ENCODE data around the gene TCF7. TPM values are rescaled to one million over a fixed set of nuclear protein-coding genes. Genes with fewer than 3 reads are reported as not detected.

TCF7 gene
- total RNA-seq, 4 donors from 2014 or later: 0.94 to 1.4 (median 1.1) TPM

DNA sequence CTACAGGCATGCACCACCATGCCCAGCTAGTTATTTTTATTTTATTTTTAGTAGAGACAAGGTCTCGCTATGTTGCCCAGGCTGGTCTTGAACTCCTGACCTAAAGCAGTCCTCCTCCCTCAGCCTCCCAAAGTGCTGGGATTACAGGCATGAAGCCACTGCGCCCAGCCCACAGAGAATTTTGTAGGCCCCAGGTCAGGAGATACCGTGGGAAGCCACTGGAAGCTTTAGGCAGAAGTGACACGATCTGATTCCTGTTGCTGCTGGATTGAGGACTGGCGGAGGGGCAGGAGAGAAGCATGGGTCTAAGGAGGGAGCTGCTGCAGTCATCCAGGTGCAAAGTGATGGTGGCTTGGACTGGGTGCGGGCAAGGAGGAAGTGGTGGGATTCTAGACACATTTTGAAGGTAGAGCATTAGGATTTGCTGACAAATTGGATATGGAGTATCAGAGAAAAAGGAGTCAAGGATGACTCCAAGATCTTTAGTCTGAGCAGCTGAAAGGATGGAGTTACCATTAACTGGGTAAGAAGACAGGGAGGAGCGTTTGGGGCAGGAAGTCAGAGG is 20.7 kb downstream of the TCF7 start:
- H3K4me3 ChIP-seq: no peak overlapping the region
- peaks cover 0 to 10% (median 0%) of the 10 kb centered on the region in 3 donors for H3K4me1 ChIP-seq
- H3K36me3 ChIP-seq: peaks cover 0 to 71% of the 10 kb centered on the region in 2 donors
- H3K9me3 ChIP-seq: no peaks in the 10 kb centered on the region
- WGBS, 2 donors (ENCODE audit: low coverage in 1 of 2): 78 to 94% methylated on average over 2 of the region's 7 CpGs
- no peak overlapping the region for H3K27ac ChIP-seq
- no peak for ATAC-seq
- H3K27me3 ChIP-seq: no peaks in the 10 kb centered on the region
- TF ChIP-seq POLR2A (IDR thresholded peaks at IDR 0.05): no peak
- no peak for TF ChIP-seq EP300 (IDR thresholded peaks at IDR 0.05)
- no peak for TF ChIP-seq CTCF (IDR thresholded peaks at IDR 0.05)
- TF ChIP-seq POLR2AphosphoS5 (IDR thresholded peaks at IDR 0.05): no peak

DNA sequence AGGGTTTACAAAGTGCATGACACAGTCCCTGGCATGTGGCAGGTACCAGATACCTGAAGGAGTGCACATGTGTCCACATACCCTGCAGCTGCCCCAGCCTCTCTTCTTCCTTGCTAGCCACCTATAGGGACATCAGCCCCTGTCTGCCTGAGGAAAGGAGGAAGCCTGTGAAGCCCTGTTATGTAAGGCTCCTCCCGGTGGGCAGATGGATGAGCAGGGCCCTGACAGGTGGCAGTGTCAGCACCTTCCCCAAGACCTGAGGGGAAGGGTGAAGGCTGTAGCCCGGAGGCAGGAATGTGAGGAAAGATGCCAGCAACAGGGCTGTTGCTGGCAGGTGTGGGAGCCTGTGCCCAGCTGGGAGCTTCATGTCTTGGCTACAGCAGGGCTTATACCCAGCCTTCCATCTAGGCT is 21.7 kb downstream of the TCF7 start:
- WGBS, 2 donors (ENCODE audit: low coverage in 1 of 2): 33% methylated on average over 1 of the region's 2 CpGs; no CpG with 5 or more reads in 1 of the 2 donors

DNA sequence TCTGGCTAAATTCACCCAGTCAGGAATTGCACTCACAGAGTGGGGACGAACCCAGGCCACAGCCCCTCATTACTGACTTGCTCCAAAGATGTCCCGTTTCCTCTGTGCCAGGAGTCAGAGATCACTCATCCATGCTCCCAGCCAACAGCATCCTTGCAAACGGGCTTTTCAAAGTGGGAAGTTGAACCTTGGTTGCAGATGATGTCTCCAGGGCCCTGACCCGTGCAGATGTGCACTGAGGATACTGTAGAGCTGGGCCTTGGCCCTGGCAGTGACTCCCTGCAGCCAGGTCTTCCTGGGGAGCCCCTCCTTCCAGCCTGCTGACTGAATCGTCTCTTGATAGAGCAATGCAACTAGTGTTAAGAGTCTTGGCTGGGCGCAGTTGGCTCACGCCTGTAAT is 22.3 kb downstream of the TCF7 start:
- Histone ChIP-seq H3K27ac (no peak overlapping the region), H3K9me3 (no peaks in the 10 kb centered on the region), H3K36me3 (peaks cover 0 to 68% of the 10 kb centered on the region in 2 donors), H3K27me3 (no peaks in the 10 kb centered on the region), H3K4me3 (no peak overlapping the region), H3K4me1 (peaks cover 0 to 26% (median 4%) of the 10 kb centered on the region in 3 donors)
- no peak for TF ChIP-seq POLR2AphosphoS5 (IDR thresholded peaks at IDR 0.05)
- no peak for TF ChIP-seq CTCF (IDR thresholded peaks at IDR 0.05)
- TF ChIP-seq EP300 (IDR thresholded peaks at IDR 0.05): no peak
- no peak for TF ChIP-seq POLR2A (IDR thresholded peaks at IDR 0.05)
- WGBS, 2 donors (ENCODE audit: low coverage in 1 of 2): 60 to 83% methylated on average over 1 to 3 of the region's 7 CpGs
- ATAC-seq: no peak

More for the DNA sequence above, 21.7 kb downstream of the TCF7 start:
- ATAC-seq: no peak
- Histone ChIP-seq H3K36me3 (peaks cover 0 to 70% of the 10 kb centered on the region in 2 donors), H3K4me3 (no peak overlapping the region), H3K27me3 (no peaks in the 10 kb centered on the region), H3K9me3 (no peaks in the 10 kb centered on the region), H3K27ac (no peak overlapping the region), H3K4me1 (peaks cover 0 to 21% (median 4%) of the 10 kb centered on the region in 3 donors)
- no peak for TF ChIP-seq POLR2A (IDR thresholded peaks at IDR 0.05)
- TF ChIP-seq CTCF (IDR thresholded peaks at IDR 0.05): no peak
- no peak for TF ChIP-seq POLR2AphosphoS5 (IDR thresholded peaks at IDR 0.05)
- no peak for TF ChIP-seq EP300 (IDR thresholded peaks at IDR 0.05)

DNA sequence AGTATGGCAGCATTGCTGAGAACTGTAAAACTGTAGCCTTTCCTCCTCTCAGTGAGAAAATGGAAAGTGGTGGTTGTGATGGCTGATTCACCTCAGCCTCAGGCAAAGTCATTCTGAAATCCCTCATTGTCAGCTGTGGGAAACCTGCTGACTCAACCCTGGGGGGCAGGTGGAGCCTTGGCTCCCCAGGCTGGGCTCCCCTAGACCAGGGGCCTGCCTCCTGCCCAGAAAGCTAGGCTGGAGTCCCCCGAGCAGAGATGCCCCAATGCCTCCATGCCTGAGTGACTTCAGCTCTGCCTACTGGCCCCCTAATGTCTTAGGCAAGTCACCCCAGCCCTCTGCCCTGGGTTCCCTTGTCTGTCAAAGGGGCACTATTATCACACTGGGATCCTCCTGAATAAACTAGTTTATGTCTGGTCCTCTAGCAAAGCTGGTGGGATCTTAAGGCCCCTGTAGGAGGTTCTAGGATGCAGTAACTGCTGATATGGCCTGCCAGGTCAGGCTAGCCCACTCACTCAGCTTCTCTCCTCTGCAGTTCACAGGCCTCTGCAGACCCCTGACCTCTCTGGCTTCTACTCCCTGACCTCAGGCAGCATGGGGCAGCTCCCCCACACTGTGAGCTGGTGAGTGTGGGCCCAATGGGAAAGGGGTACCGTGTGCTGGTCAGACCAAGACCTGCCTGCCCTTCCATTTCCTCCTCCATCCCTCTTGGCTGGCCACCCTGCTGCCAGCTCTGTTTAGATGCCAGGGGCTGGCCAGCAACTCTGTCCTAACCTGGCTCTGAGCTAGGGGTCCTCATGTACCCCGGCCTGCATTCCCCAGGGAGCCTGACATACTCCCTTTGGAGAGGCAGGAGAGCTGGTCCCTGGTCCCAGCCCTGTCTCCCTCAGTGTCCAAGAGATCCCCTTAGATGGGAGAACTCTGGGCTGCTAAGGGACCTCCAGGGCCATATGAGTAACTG is 24.2 kb downstream of the TCF7 start:
- Histone ChIP-seq H3K4me3 (no peak overlapping the region), H3K36me3 (peaks cover 0 to 75% of the 10 kb centered on the region in 2 donors), H3K9me3 (no peaks in the 10 kb centered on the region), H3K27me3 (no peaks in the 10 kb centered on the region), H3K4me1 (peaks cover 0 to 27% (median 4%) of the 10 kb centered on the region in 3 donors), H3K27ac (no peak overlapping the region)
- no CpG with 5 or more reads among the region's 3 CpGs for WGBS, 2 donors (ENCODE audit: low coverage in 1 of 2)
- no peak for ATAC-seq
- TF ChIP-seq POLR2AphosphoS5 (IDR thresholded peaks at IDR 0.05) (no peak), EP300 (IDR thresholded peaks at IDR 0.05) (no peak), POLR2A (IDR thresholded peaks at IDR 0.05) (no peak), CTCF (IDR thresholded peaks at IDR 0.05) (no peak)
